HEK293 (cell line): Measurements from ENCODE around the gene KCTD19.

ENCODE experiments used
- HIC1 ChIP-seq: fragments of 450-650 bp; formaldehyde crosslinking; IDR thresholded peaks from 2 replicates; pipeline ENCODE4 v1.5.1; 2016; ENCODE audit warnings: missing biosample characterization, missing genetic modification characterization
- IKZF3 ChIP-seq: fragments of 450-650 bp; IDR thresholded peaks from 2 replicates; pipeline ENCODE4 v1.5.0; 2018; ENCODE audit warnings: missing biosample characterization, mild to moderate bottlenecking, missing genetic modification characterization, moderate library complexity
- OSR2 ChIP-seq: fragments of 450-650 bp; formaldehyde crosslinking; IDR thresholded peaks from 2 replicates; pipeline ENCODE4 v1.5.1; 2016; ENCODE audit warnings: missing biosample characterization, missing genetic modification characterization
- PRDM6 ChIP-seq: fragments of 450-650 bp; formaldehyde crosslinking; IDR thresholded peaks from 2 replicates; pipeline ENCODE4 v1.5.1; 2017; ENCODE audit warnings: missing biosample characterization, missing genetic modification characterization
- SCRT2 ChIP-seq: fragments of 450-650 bp; formaldehyde crosslinking; IDR thresholded peaks from 2 replicates; pipeline ENCODE4 v1.5.1; 2016; ENCODE audit warnings: missing biosample characterization, missing genetic modification characterization
- TCF7L2 ChIP-seq: IDR thresholded peaks from 2 replicates; pipeline ENCODE4 v1.6.1; 2011; ENCODE audit warnings: low read depth, mild to moderate bottlenecking, inconsistent platforms, low read length, moderate library complexity, borderline replicate concordance
- ZBTB10 ChIP-seq: fragments of 450-650 bp; formaldehyde crosslinking; IDR thresholded peaks from 2 replicates; pipeline ENCODE4 v1.5.1; 2016; ENCODE audit warnings: missing biosample characterization, missing genetic modification characterization
- ZBTB11 ChIP-seq: fragments of 450-650 bp; formaldehyde crosslinking; conservative IDR thresholded peaks from 2 replicates; pipeline ENCODE4 v1.5.1; 2016; ENCODE audit warnings: low read depth, missing biosample characterization, missing genetic modification characterization
- ZFP37 ChIP-seq: fragments of 450-650 bp; formaldehyde crosslinking; IDR thresholded peaks from 2 replicates; pipeline ENCODE4 v1.5.1; 2016; ENCODE audit warnings: missing biosample characterization, missing genetic modification characterization
- ZFP69B ChIP-seq: fragments of 450-650 bp; formaldehyde crosslinking; IDR thresholded peaks from 2 replicates; pipeline ENCODE4 v1.5.1; 2016; ENCODE audit warnings: missing biosample characterization, missing genetic modification characterization
- ZNF10 ChIP-seq: fragments of 450-650 bp; formaldehyde crosslinking; IDR thresholded peaks from 2 replicates; pipeline ENCODE4 v1.5.1; 2017; ENCODE audit warnings: missing biosample characterization, missing genetic modification characterization
- ZNF132 ChIP-seq: fragments of 450-650 bp; formaldehyde crosslinking; IDR thresholded peaks from 2 replicates; pipeline ENCODE4 v1.5.1; 2017; ENCODE audit warnings: missing biosample characterization, missing genetic modification characterization, borderline replicate concordance
- ZNF175 ChIP-seq: fragments of 450-650 bp; formaldehyde crosslinking; IDR thresholded peaks from 2 replicates; pipeline ENCODE4 v1.5.1; 2016; ENCODE audit warnings: missing biosample characterization, missing genetic modification characterization
- ZNF2 ChIP-seq: fragments of 450-650 bp; formaldehyde crosslinking; IDR thresholded peaks from 2 replicates; pipeline ENCODE4 v1.5.1; 2016; ENCODE audit warnings: missing biosample characterization, missing genetic modification characterization
- ZNF26 ChIP-seq: fragments of 450-650 bp; formaldehyde crosslinking; IDR thresholded peaks from 2 replicates; pipeline ENCODE4 v1.5.1; 2016; ENCODE audit warnings: missing biosample characterization, missing genetic modification characterization
- ZNF302 ChIP-seq: fragments of 450-650 bp; formaldehyde crosslinking; IDR thresholded peaks from 2 replicates; pipeline ENCODE4 v1.5.1; 2016; ENCODE audit warnings: missing biosample characterization, missing genetic modification characterization, low read depth
- ZNF529 ChIP-seq: fragments of 450-650 bp; formaldehyde crosslinking; IDR thresholded peaks from 2 replicates; pipeline ENCODE4 v1.5.1; 2017; ENCODE audit warnings: missing genetic modification characterization, missing biosample characterization; ENCODE audit not compliant: insufficient replicate concordance
- ZNF621 ChIP-seq: fragments of 450-650 bp; formaldehyde crosslinking; IDR thresholded peaks from 2 replicates; pipeline ENCODE4 v1.5.1; 2017; ENCODE audit warnings: missing biosample characterization, missing genetic modification characterization
- ZNF629 ChIP-seq: fragments of 450-650 bp; formaldehyde crosslinking; IDR thresholded peaks from 2 replicates; pipeline ENCODE4 v1.5.1; 2017; ENCODE audit warnings: missing biosample characterization, missing genetic modification characterization
- ZNF660 ChIP-seq: fragments of 450-650 bp; IDR thresholded peaks from 2 replicates; pipeline ENCODE4 v1.5.1; 2018; ENCODE audit warnings: missing biosample characterization, mild to moderate bottlenecking, missing genetic modification characterization
- ZNF670 ChIP-seq: fragments of 450-650 bp; formaldehyde crosslinking; IDR thresholded peaks from 2 replicates; pipeline ENCODE4 v1.5.1; 2016; ENCODE audit warnings: missing biosample characterization, missing genetic modification characterization, low read depth
- ZNF704 ChIP-seq: fragments of 450-650 bp; formaldehyde crosslinking; IDR thresholded peaks from 2 replicates; pipeline ENCODE4 v1.5.1; 2016; ENCODE audit warnings: missing biosample characterization, missing genetic modification characterization
- ZNF792 ChIP-seq: fragments of 450-650 bp; formaldehyde crosslinking; IDR thresholded peaks from 2 replicates; pipeline ENCODE4 v1.5.1; 2016; ENCODE audit warnings: missing biosample characterization, missing genetic modification characterization
- ZSCAN4 ChIP-seq: fragments of 450-650 bp; formaldehyde crosslinking; IDR thresholded peaks from 2 replicates; pipeline ENCODE4 v1.5.1; 2017; ENCODE audit warnings: missing biosample characterization, missing genetic modification characterization
- ZXDB ChIP-seq: fragments of 450-650 bp; formaldehyde crosslinking; IDR thresholded peaks from 2 replicates; pipeline ENCODE4 v1.5.1; 2016; ENCODE audit warnings: missing biosample characterization, missing genetic modification characterization

KCTD19 gene

GRCh38 chr16:67247192-67248072, 79.1 kb downstream of the KCTD19 start, which contains the start of gene FHOD1 (continued):
- TF ChIP-seq ZSCAN4 (tag by site-specific recombination) = no peak
- TF ChIP-seq ZFP69B (tag by site-specific recombination) = no peak
- TF ChIP-seq ZNF2 = peak; percentile 61
- peak; percentile 68 for TF ChIP-seq ZXDB (tag by site-specific recombination)
- peak; percentile 42; the same call in 1 of the 2 replicates for TF ChIP-seq ZNF660
- TF ChIP-seq ZNF629 (tag by site-specific recombination) = no peak
- no peak for TF ChIP-seq ZNF132 (tag by site-specific recombination)
- TF ChIP-seq OSR2 (tag by site-specific recombination) = no peak
- no peak for TF ChIP-seq ZNF26
- no peak for TF ChIP-seq ZNF792
- no peak for TF ChIP-seq ZNF175 (tag by site-specific recombination)
- no peak for TF ChIP-seq ZFP37 (tag by site-specific recombination)
- TF ChIP-seq ZNF302 = no peak
- TF ChIP-seq ZNF670 (tag by site-specific recombination) = no peak
- peak; percentile 93; the same call in 1 of the 2 replicates for TF ChIP-seq ZBTB10 (tag by site-specific recombination)
- TF ChIP-seq ZNF621 (tag by site-specific recombination) = no peak
- peak; percentile 44; the same call in 1 of the 2 replicates for TF ChIP-seq SCRT2
- 0 out of 2 replicates have a peak, but pooled peaks have one; percentile 7 for TF ChIP-seq ZNF10 (tag by site-specific recombination)
- no peak for TF ChIP-seq PRDM6 (tag by site-specific recombination)
- no peak for TF ChIP-seq ZNF529 (tag by site-specific recombination)
- TF ChIP-seq ZNF704 (tag by site-specific recombination) = no peak
- no peak for TF ChIP-seq TCF7L2
- peak; percentile 62; the same call in 1 of the 2 replicates for TF ChIP-seq ZBTB11 (tag by site-specific recombination)
- peak; percentile 68; the same call in 1 of the 2 replicates for TF ChIP-seq HIC1
- TF ChIP-seq IKZF3 (tag by site-specific recombination) = 0 out of 2 replicates have a peak, but pooled peaks have one; percentile 40
